Measurements from ENCODE around the gene HOXD3. TPM values are rescaled to one million over a fixed set of nuclear protein-coding genes. Genes with fewer than 3 reads are reported as not detected.

The HOXD3 gene
- total and polyA plus RNA-seq, 2 of the 8 experiments (the other 6 are each of a cell fraction or from before 2014, with no cell fraction given): not detected

GRCh38 chr2:176184749-176185148, 27.6 kb downstream of the HOXD3 start:
- no peaks in the 10 kb centered on the region for H3K36me3 ChIP-seq (ENCODE audit: control insufficient read depth in 2 of 4, insufficient read depth in 4 of 4, low read length in 3 of 4)
- H3K23me2 ChIP-seq (ENCODE audit: low read depth, low read length): peaks cover 11% of the 10 kb centered on the region; the same call in 1 of the 2 replicates
- H3K4me2 ChIP-seq (ENCODE audit: insufficient read depth in 1 of 2, low read depth in 2 of 2, low read length in 2 of 2): no peak overlapping the region
- no peak overlapping the region for H3K18ac ChIP-seq (ENCODE audit: extremely low read depth, low read length)
- H3K79me2 ChIP-seq (ENCODE audit: control insufficient read depth in 1 of 2, insufficient read depth in 2 of 2, low read length in 2 of 2): no peaks in the 10 kb centered on the region
- no peak overlapping the region for H3K9ac ChIP-seq (replicated peaks in 1 of 4; ENCODE audit: extremely low read depth in 1 of 4, low read depth in 3 of 4, low read length in 3 of 4)
- H3K27ac ChIP-seq (ENCODE audit: low read depth, low read length): no peak overlapping the region
- H2BK12ac ChIP-seq (ENCODE audit: low read depth, low read length): no peak overlapping the region
- H4K5ac ChIP-seq (ENCODE audit: insufficient read length, low read depth, low read length): no peak overlapping the region
- H2BK5ac ChIP-seq (ENCODE audit: low read depth, low read length): no peak overlapping the region
- no peak for TF ChIP-seq POLR2AphosphoS5 (IDR thresholded peaks at IDR 0.05; ENCODE audit: low read depth, low read length)
- TF ChIP-seq RAD21 (IDR thresholded peaks at IDR 0.05 in 1 of 2, conservative IDR thresholded peaks at IDR 0.05 in 1 of 2; ENCODE audit: low read depth in 2 of 2, low read length in 2 of 2): no peak
- TF ChIP-seq KDM4A (IDR thresholded peaks at IDR 0.05; ENCODE audit: low read depth, low read length, severe bottlenecking): no peak
- no peak for TF ChIP-seq TEAD4 (IDR thresholded peaks at IDR 0.05; ENCODE audit: low read depth, low read length)
- TF ChIP-seq SRF (IDR thresholded peaks at IDR 0.05; ENCODE audit: low read depth, low read length): no peak
- TF ChIP-seq SIRT6 (IDR thresholded peaks at IDR 0.05; ENCODE audit: low read length): no peak
- TF ChIP-seq MAX (IDR thresholded peaks at IDR 0.05): no peak
- no peak for TF ChIP-seq CTBP2 (IDR thresholded peaks at IDR 0.05; ENCODE audit: borderline replicate concordance, insufficient read depth, insufficient read length, low read length)
- no peak for TF ChIP-seq HDAC2 (IDR thresholded peaks at IDR 0.05; ENCODE audit: borderline replicate concordance in 1 of 2, low read depth in 2 of 2, low read length in 2 of 2)
- H4K91ac ChIP-seq (replicated peaks; ENCODE audit: insufficient read length, low read length): no peak overlapping the region
- H3K23ac ChIP-seq (ENCODE audit: insufficient read length): no peak overlapping the region
- ChIA-PET POLR2A (ENCODE audit: partially characterized antibody) (interaction anchor here (1.2 kb wide), 1 partner anchor 14 kb away, joined by 3 read pairs; no protein-coding TSS in a partner anchor), CTCF (ENCODE audit: partially characterized antibody) (interaction anchor here (0.9 to 8.7 kb wide), 7 partner anchors 11 to 467 kb away, joined by 3 to 60 read pairs (median 3); no protein-coding TSS in a partner anchor)
- no peak overlapping the region for H3K14ac ChIP-seq (ENCODE audit: insufficient read length)
- H4K8ac ChIP-seq (ENCODE audit: extremely low read depth, insufficient read depth, low read length): no peak overlapping the region
- no peak overlapping the region for H3K56ac ChIP-seq (replicated peaks; ENCODE audit: insufficient read length, low read depth, low read length)
- FAIRE-seq (no peak), DNase-seq (ENCODE audit: low read depth in 1 of 2, low spot score in 2 of 2) (no peak)
- no peak overlapping the region for H2AFZ ChIP-seq (ENCODE audit: low read length)
- peaks cover 3 to 6% (median 4%) of the 10 kb centered on the region in 4 experiments; a peak in 5 of 7 replicates for H3K4me1 ChIP-seq (replicated peaks in 1 of 4; ENCODE audit: control insufficient read depth in 3 of 4, insufficient read depth in 4 of 4, low read length in 3 of 4)
- 80% methylated on average over 2 of the region's 2 CpGs; no CpG with 5 or more reads in 1 of the 2 experiments for WGBS, 2 experiments (ENCODE audit: extremely low coverage in 1 of 2, insufficient coverage in 1 of 2, insufficient read length in 1 of 2, insufficient replicate concordance in 2 of 2, low coverage in 1 of 2, low lambda C conversion rate in 2 of 2, missing lambda C conversion rate in 1 of 2)
- no peak overlapping the region for H3K4me3 ChIP-seq (ENCODE audit: extremely low read depth in 1 of 4, insufficient read depth in 2 of 4, low read depth in 3 of 4, low read length in 4 of 4)
- no peak overlapping the region for H3K4ac ChIP-seq (replicated peaks; ENCODE audit: insufficient read length, low read depth, low read length)
- no peaks in the 10 kb centered on the region for H3K9me3 ChIP-seq (ENCODE audit: insufficient read depth in 2 of 2, low read depth in 1 of 2, low read length in 1 of 2)
- no peaks in the 10 kb centered on the region for H3K79me1 ChIP-seq (ENCODE audit: low read depth, low read length)
- no peak overlapping the region for H2BK20ac ChIP-seq (ENCODE audit: low read length)
- peaks cover 12 to 13% of the 10 kb centered on the region in 2 experiments for H4K20me1 ChIP-seq (replicated peaks in 1 of 2; ENCODE audit: control insufficient read depth in 1 of 2, insufficient read depth in 2 of 2, low read length in 2 of 2)
- H2AK5ac ChIP-seq (ENCODE audit: low read depth, low read length): no peak overlapping the region
- H3K27me3 ChIP-seq (replicated peaks in 1 of 4; ENCODE audit: control insufficient read depth in 3 of 4, extremely low read depth in 1 of 4, insufficient read depth in 3 of 4, low read length in 3 of 4): peaks cover 84 to 99% (median 97%) of the 10 kb centered on the region in 4 experiments
- H2BK120ac ChIP-seq (replicated peaks; ENCODE audit: low read depth, low read length): no peak overlapping the region
- H2BK15ac ChIP-seq (ENCODE audit: low read length): no peak overlapping the region
